ENCODE results near the gene SH3RF1. TPM values are rescaled to one million over a fixed set of nuclear protein-coding genes. Genes with fewer than 3 reads are reported as not detected.

Gene SH3RF1
- total RNA-seq, 1 donor from 2014 or later, result 19.6 TPM

- no peak for DNase-seq (ENCODE audit: low spot score in 2 of 2, unreplicated experiment in 2 of 2)
- Mint-ChIP-seq H3K4me1 (peaks cover 30% of the 10 kb centered on the region), H3K36me3 (peaks cover 36% of the 10 kb centered on the region), H3K9me3 (no peaks in the 10 kb centered on the region), H3K27ac (no peak overlapping the region), H3K4me3 (no peak overlapping the region), H3K27me3 (ENCODE audit: low read depth) (no peaks in the 10 kb centered on the region)
- TF ChIP-seq CTCF (IDR thresholded peaks at IDR 0.05; ENCODE audit: unreplicated experiment), result no peak
These were observed 136.8 kb downstream of the SH3RF1 start for GRCh38 chr4:169133932-169134331.

- Mint-ChIP-seq H3K36me3 (peaks cover 36% of the 10 kb centered on the region), H3K4me1 (peaks cover 30% of the 10 kb centered on the region), H3K9me3 (no peaks in the 10 kb centered on the region), H3K27ac (no peak overlapping the region), H3K27me3 (ENCODE audit: low read depth) (no peaks in the 10 kb centered on the region), H3K4me3 (no peak overlapping the region)
- DNase-seq (ENCODE audit: low spot score in 2 of 2, unreplicated experiment in 2 of 2), result no peak
- TF ChIP-seq CTCF (IDR thresholded peaks at IDR 0.05; ENCODE audit: unreplicated experiment), result no peak
These were observed 138.0 kb downstream of the SH3RF1 start for GRCh38 chr4:169132561-169133305.

GRCh38 chr4:169131556-169132208 is 139.1 kb downstream of the SH3RF1 start:
- Mint-ChIP-seq H3K4me3 (no peak overlapping the region), H3K9me3 (no peaks in the 10 kb centered on the region), H3K27me3 (ENCODE audit: low read depth) (no peaks in the 10 kb centered on the region), H3K4me1 (peaks cover 30% of the 10 kb centered on the region), H3K27ac (no peak overlapping the region), H3K36me3 (peaks cover 36% of the 10 kb centered on the region)
- no peak for DNase-seq (ENCODE audit: low spot score in 2 of 2, unreplicated experiment in 2 of 2)
- TF ChIP-seq CTCF (IDR thresholded peaks at IDR 0.05; ENCODE audit: unreplicated experiment), result no peak

GRCh38 chr4:169128902-169129301 is 141.9 kb downstream of the SH3RF1 start:
- H3K4me1 Mint-ChIP-seq, result peaks cover 18% of the 10 kb centered on the region
- H3K36me3 Mint-ChIP-seq, result peaks cover 29% of the 10 kb centered on the region
- no peak for TF ChIP-seq CTCF (IDR thresholded peaks at IDR 0.05; ENCODE audit: unreplicated experiment)
- DNase-seq (ENCODE audit: low spot score in 2 of 2, unreplicated experiment in 2 of 2), result no peak
- H3K9me3 Mint-ChIP-seq, result no peaks in the 10 kb centered on the region
- no peak overlapping the region for H3K27ac Mint-ChIP-seq
- no peaks in the 10 kb centered on the region for H3K27me3 Mint-ChIP-seq (ENCODE audit: low read depth)
- H3K4me3 Mint-ChIP-seq, result no peak overlapping the region

- no peaks in the 10 kb centered on the region for H3K27me3 Mint-ChIP-seq (ENCODE audit: low read depth)
- H3K36me3 Mint-ChIP-seq, result peaks cover 19% of the 10 kb centered on the region
- no peak overlapping the region for H3K4me3 Mint-ChIP-seq
- H3K9me3 Mint-ChIP-seq, result no peaks in the 10 kb centered on the region
- no peak for DNase-seq (ENCODE audit: low spot score in 2 of 2, unreplicated experiment in 2 of 2)
- peaks cover 15% of the 10 kb centered on the region for H3K4me1 Mint-ChIP-seq
- H3K27ac Mint-ChIP-seq, result no peak overlapping the region
- no peak for TF ChIP-seq CTCF (IDR thresholded peaks at IDR 0.05; ENCODE audit: unreplicated experiment)
These were observed 143.4 kb downstream of the SH3RF1 start for GRCh38 chr4:169127314-169127713.
